K562 (cell line): ENCODE measurements around the gene HTT-AS. TPM values are rescaled to one million over a fixed set of nuclear protein-coding genes. Genes with fewer than 3 reads are reported as not detected.

Experiments
- ATAC-seq: fragments of 200-7000 bp; cut with Tn5 transposase; 3 replicates; pipeline ENCODE4 v1.9.1; 2020; ENCODE audit warnings: moderate library complexity
- BruUV-seq: library from RNA; stranded (reverse); fragments of 400-500 nt; replicated peaks from 2 replicates; lab custom pipeline; 2021; lab: Mats Ljungman, UMichigan
- CTCF ChIA-PET: fragments of 300-600 bp; formaldehyde crosslinking; extraction: SDS; loops from one replicate; lab custom pipeline; 2021; ENCODE audit warnings: low intra/inter-chr PET ratio; lab: Yijun Ruan, JAX
- POLR2A ChIA-PET: fragments of 300-600, 350-650 bp; sonication (Branson Sonifier 250); formaldehyde crosslinking; extraction: SDS; loops from one replicate; lab custom pipeline; 2021; ENCODE audit warnings: antibody characterized with exemption, inconsistent platforms; lab: Yijun Ruan, JAX
- DNase-seq, 4 experiments: peaks; one replicate each; pipeline versions ENCODE4 v3.0.0 to v3.0.0-alpha.2; 2011 to 2018; ENCODE audit warnings: low spot score in 3 of 4, mixed read lengths in 3 of 4; ENCODE audit errors: extremely low read depth in 1 of 4
- FAIRE-seq: peaks from 2 replicates; lab custom pipeline; 2011; peaks lifted over from hg19 to GRCh38; lab: Jason Lieb, UNC
- H2AFZ ChIP-seq: 2 replicates; pipeline ENCODE4 v1.6.0; 2011; ENCODE audit warnings: low read depth, low read length, control low read depth, inconsistent platforms
- H3K27ac ChIP-seq: fragments of 200-600 bp; 3 replicates; pipeline ENCODE4 v1.8.0; 2011; ENCODE audit warnings: low read depth, mild to moderate bottlenecking, control low read depth, inconsistent platforms, low read length, moderate library complexity, mixed read lengths; ENCODE audit errors: extremely low read depth
- H3K27me3 ChIP-seq, 2 experiments: fragments of 300-600 bp in 1 of 2; 2 replicates in 1 of 2; 3 replicates in 1 of 2; pipeline versions ENCODE4 v1.6.0 to v1.8.0; 2011; ENCODE audit warnings: inconsistent platforms in 2 of 2, low read length in 2 of 2, mild to moderate bottlenecking in 1 of 2, mixed read lengths in 1 of 2, moderate library complexity in 1 of 2; ENCODE audit not compliant: control insufficient read depth in 2 of 2, insufficient read depth in 2 of 2
- H3K36me3 ChIP-seq: fragments of 300-600 bp; 3 replicates; pipeline ENCODE4 v1.8.0; 2011; ENCODE audit warnings: mild to moderate bottlenecking, low read length, inconsistent platforms; ENCODE audit not compliant: control insufficient read depth, insufficient read depth
- H3K4me1 ChIP-seq, 2 experiments: fragments of 200-600 bp in 1 of 2; replicated peaks in 1 of 2; 2 replicates in 1 of 2; 3 replicates in 1 of 2; pipeline versions ENCODE4 v1.5.1 to v1.8.0; 2011; ENCODE audit warnings: inconsistent platforms in 2 of 2, low read length in 2 of 2, mild to moderate bottlenecking in 1 of 2, mixed read lengths in 1 of 2, moderate library complexity in 1 of 2; ENCODE audit not compliant: control insufficient read depth in 2 of 2, insufficient read depth in 2 of 2
- H3K4me2 ChIP-seq: 2 replicates; pipeline ENCODE4 v1.6.1; 2011; ENCODE audit warnings: low read length, control low read depth, inconsistent platforms, mixed read lengths; ENCODE audit not compliant: insufficient read depth
- H3K4me3 ChIP-seq: fragments of 200-600 bp; sonication (generic), shearing (Covaris generic); 2 replicates; pipeline ENCODE4 v1.5.1; 2016; ENCODE audit warnings: control low read depth, inconsistent platforms
- H3K79me2 ChIP-seq: fragments of 200-600 bp; 3 replicates; pipeline ENCODE4 v1.8.0; 2011; ENCODE audit warnings: low read length, inconsistent platforms; ENCODE audit not compliant: control insufficient read depth, insufficient read depth
- H3K9ac ChIP-seq, 2 experiments: 2 replicates each; pipeline versions ENCODE4 v1.6.0 to v1.6.1; 2011; ENCODE audit warnings: low read depth in 2 of 2, low read length in 2 of 2, control low read depth in 1 of 2, inconsistent platforms in 1 of 2, mild to moderate bottlenecking in 1 of 2, mixed read lengths in 1 of 2; ENCODE audit not compliant: insufficient read depth in 1 of 2
- H3K9me1 ChIP-seq: one replicate; pipeline ENCODE4 v1.6.0; 2011; ENCODE audit warnings: inconsistent platforms, mild to moderate bottlenecking, low read length, moderate library complexity; ENCODE audit not compliant: control insufficient read depth, insufficient read depth
- H3K9me3 ChIP-seq: replicated peaks from 2 replicates; pipeline ENCODE4 v1.5.1; 2011; ENCODE audit warnings: low read depth, low read length, inconsistent platforms; ENCODE audit not compliant: control insufficient read depth, insufficient read depth
- H4K20me1 ChIP-seq: replicated peaks from 2 replicates; pipeline ENCODE4 v1.6.1; 2011; ENCODE audit warnings: low read length, inconsistent platforms, mixed read lengths; ENCODE audit not compliant: control insufficient read depth, insufficient read depth
- GABPA ChIP-seq: fragments of 200-800 bp; sonication (Bioruptor generic); conservative IDR thresholded peaks from 2 replicates; pipeline ENCODE4 v1.6.1; 2016; ENCODE audit warnings: low read depth, missing genetic modification characterization, missing compliant biosample characterization
- KAT7 ChIP-seq: sonication (generic); formaldehyde crosslinking; IDR thresholded peaks from 2 replicates; pipeline ENCODE4 v1.8.0; 2022; ENCODE audit warnings: missing genetic modification reagents, mild to moderate bottlenecking, borderline replicate concordance
- MAFK ChIP-seq: IDR thresholded peaks from 2 replicates; pipeline ENCODE4 v1.6.1; 2011; ENCODE audit warnings: low read length, improper control_type of control experiment
- NCOA2 ChIP-seq, 2 experiments: fragments of 450-650 bp; IDR thresholded peaks; 2 replicates each; pipeline ENCODE4 v1.6.1; 2018; ENCODE audit warnings: mild to moderate bottlenecking in 2 of 2, moderate library complexity in 1 of 2; ENCODE audit not compliant: partially characterized antibody in 2 of 2
- SREBF1 ChIP-seq: fragments of 150-350 bp; IDR thresholded peaks from 2 replicates; pipeline ENCODE4 v1.6.1; 2014; ENCODE audit warnings: antibody characterized with exemption, low read depth, low read length, borderline replicate concordance
- TCF3 ChIP-seq: sonication (generic); formaldehyde crosslinking; IDR thresholded peaks from 2 replicates; pipeline ENCODE4 v1.4.0; 2020; ENCODE audit warnings: mild to moderate bottlenecking, missing genetic modification reagents
- TFAP4 ChIP-seq: sonication (generic); formaldehyde crosslinking; IDR thresholded peaks from 2 replicates; pipeline ENCODE4 v1.8.0; 2022; ENCODE audit warnings: missing genetic modification reagents, mild to moderate bottlenecking, moderate library complexity, borderline replicate concordance
- THRB ChIP-seq: fragments of 450-650 bp; formaldehyde crosslinking; conservative IDR thresholded peaks from 2 replicates; pipeline ENCODE4 v1.4.0; 2022; ENCODE audit warnings: mild to moderate bottlenecking, missing genetic modification characterization
- ZBTB5 ChIP-seq: fragments of 450-650 bp; IDR thresholded peaks from 2 replicates; pipeline ENCODE4 v1.6.1; 2017; ENCODE audit warnings: antibody characterized with exemption
- ZBTB8A ChIP-seq: fragments of 450-650 bp; IDR thresholded peaks from 2 replicates; pipeline ENCODE4 v1.6.1; 2018; ENCODE audit warnings: mild to moderate bottlenecking, moderate library complexity; ENCODE audit not compliant: partially characterized antibody
- ZNF175 ChIP-seq: fragments of 200-800 bp; sonication (Bioruptor generic); IDR thresholded peaks from 2 replicates; pipeline ENCODE4 v1.6.1; 2016; ENCODE audit warnings: low read depth, mild to moderate bottlenecking, missing genetic modification characterization, missing compliant biosample characterization
- ZNF609 ChIP-seq: sonication (generic); formaldehyde crosslinking; IDR thresholded peaks from 2 replicates; pipeline ENCODE4 v1.8.1; 2023; ENCODE audit warnings: missing genetic modification reagents, mild to moderate bottlenecking, borderline replicate concordance
- WGBS: fragments of 100-300 bp; shearing (Covaris generic); methylation state at CpG from one replicate; pipeline ENCODE4 v1.1.6; 2016; ENCODE audit warnings: low coverage, mixed read lengths; ENCODE audit not compliant: insufficient coverage; ENCODE audit errors: missing lambda C conversion rate; 5-methylcytosine and 5-hydroxymethylcytosine counted together
- in situ Hi-C: fragments of 300-500 bp; cut with MboI; formaldehyde crosslinking; loops from 4 replicates; pipeline ENCODE4 v1.15.0; 2018; ENCODE audit warnings: inconsistent platforms, mixed read lengths
- intact Hi-C: fragments of 100-400 bp; cut with micrococcal nuclease; formaldehyde crosslinking; loops from 2 replicates; pipeline ENCODE4 v1.14.2; 2022
- polyA plus RNA-seq, 8 experiments: library from polyadenylated mRNA; depleted of rRNA in 4 of 8; stranded (reverse) in 5 of 8; unstranded in 3 of 8; fragments of >200 nt; fragmentation: Nextera tagmentation in 2 of 8; fragmentation: Illumina TruSeq in 1 of 8; extraction: Ambion mirVana in 2 of 8; extraction: Trizol in 1 of 8; gene quantifications; 2 replicates each; pipeline versions ENCODE4 v1.2.1 to v1.2.3, GENCODE V29; 2011 to 2014; ENCODE audit warnings: inconsistent platforms in 1 of 8, missing spikeins in 1 of 8
- total RNA-seq, 7 experiments: library from RNA; depleted of rRNA in 6 of 7; stranded (reverse); fragments of >200 nt in 6 of 7; fragmentation: Illumina TruSeq in 2 of 7; extraction: Trizol in 2 of 7; gene quantifications; 2 replicates each; pipeline versions ENCODE4 v1.2.1 to v1.2.3, GENCODE V29; 2011 to 2021; ENCODE audit warnings: low replicate concordance in 1 of 7

HTT-AS gene
- total and polyA plus RNA-seq, 9 of the 15 experiments (the other 6 are each of a cell fraction or from before 2014, with no cell fraction given), result not detected

- Histone ChIP-seq H3K27ac (no peak overlapping the region), H3K79me2 (no peaks in the 10 kb centered on the region), H3K9me1 (no peaks in the 10 kb centered on the region), H2AFZ (no peak overlapping the region), H3K4me2 (no peak overlapping the region), H3K9ac (no peak overlapping the region; a peak in 1 of 4 replicates), H3K9me3 (no peaks in the 10 kb centered on the region), H3K4me3 (no peak overlapping the region), H3K27me3 (peaks cover 62 to 91% of the 10 kb centered on the region in 2 experiments), H3K4me1 (peaks cover 0 to 29% of the 10 kb centered on the region in 2 experiments; a peak in 3 of 5 replicates), H3K36me3 (no peaks in the 10 kb centered on the region), H4K20me1 (no peaks in the 10 kb centered on the region)
- 21% methylated on average over 6 of the region's 6 CpGs for whole genome bisulfite sequencing
- DNase-seq (peak in 1 of 4 experiments; percentile 24), FAIRE-seq (no peak), ATAC-seq (no peak)
- POLR2A ChIA-PET, result no interaction called here
- no TSS peak for BruUV-seq
- in situ Hi-C loops, result no loop called here
- intact Hi-C loops, result loop anchor here (1.0 to 5.0 kb wide), 2 partner anchors 60 to 276 kb away; no protein-coding TSS in a partner anchor
- CTCF ChIA-PET, result no interaction called here
- no peak for TF ChIP-seq THRB (CRISPR knock-in tag)
- TF ChIP-seq KAT7 (CRISPR knock-in tag), result no peak
- no peak for TF ChIP-seq NCOA2 (IDR thresholded peaks at IDR 0.05; ENCODE audit: partially characterized antibody in 2 of 2)
- no peak for TF ChIP-seq SREBF1
- no peak for TF ChIP-seq ZBTB8A
- peak; percentile 61 for TF ChIP-seq TCF3
- no peak for TF ChIP-seq ZNF175 (CRISPR knock-in tag)
- 0 out of 2 replicates have a peak, but pooled peaks have one; percentile 12 for TF ChIP-seq GABPA (tag)
- no peak for TF ChIP-seq ZBTB5
- 0 out of 2 replicates have a peak, but pooled peaks have one; percentile 12 for TF ChIP-seq TFAP4 (CRISPR knock-in tag)
- no peak for TF ChIP-seq MAFK
- no peak for TF ChIP-seq ZNF609 (CRISPR knock-in tag)
Measured at GRCh38 chr4:3037957-3038461, 36.3 kb downstream of the HTT-AS start.
